ENCODE measurements around the gene RNF113B. TPM values are rescaled to one million over a fixed set of nuclear protein-coding genes. Genes with fewer than 3 reads are reported as not detected.

The RNF113B gene
- polyA plus RNA-seq, 12 donors, result not detected

GRCh38 chr13:98174307-98174706 is 2.8 kb downstream of the RNF113B start:
- DNase-seq, result no peak

DNA sequence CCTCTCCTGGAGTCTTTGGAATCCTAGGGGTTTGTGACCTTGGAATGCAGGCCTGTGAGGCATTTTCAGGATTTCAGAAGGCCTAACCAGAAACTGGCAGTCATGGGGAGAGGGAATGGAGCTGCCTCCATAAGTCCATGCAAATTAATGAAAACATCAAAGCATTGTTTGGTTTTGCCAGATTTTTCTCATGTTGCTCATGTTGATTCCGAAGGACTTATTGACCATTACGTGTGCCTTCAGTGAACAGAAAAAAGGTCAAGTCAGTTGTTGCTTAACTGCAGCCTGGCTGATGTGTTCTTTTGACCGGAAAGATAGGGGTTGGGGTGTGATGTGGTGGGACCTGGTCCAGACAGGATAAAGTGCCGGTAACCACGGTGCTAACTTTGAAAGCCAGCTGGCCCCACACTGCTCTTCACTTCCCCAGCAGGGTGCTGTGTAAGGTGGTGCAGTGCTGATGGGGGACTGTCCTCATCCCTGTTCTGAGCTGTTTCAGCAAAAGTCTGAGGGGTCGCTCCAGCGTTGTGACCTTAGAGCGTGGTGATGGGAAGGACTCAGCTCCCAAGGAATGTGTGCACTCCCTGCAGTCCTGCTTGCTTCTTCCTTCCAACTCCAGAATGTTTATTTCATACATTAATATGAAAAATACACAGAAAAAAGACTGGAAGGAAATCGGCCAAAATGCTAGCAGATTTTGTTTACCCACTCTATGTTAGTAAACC is 3.5 kb downstream of the RNF113B start:
- no peak for DNase-seq

DNA sequence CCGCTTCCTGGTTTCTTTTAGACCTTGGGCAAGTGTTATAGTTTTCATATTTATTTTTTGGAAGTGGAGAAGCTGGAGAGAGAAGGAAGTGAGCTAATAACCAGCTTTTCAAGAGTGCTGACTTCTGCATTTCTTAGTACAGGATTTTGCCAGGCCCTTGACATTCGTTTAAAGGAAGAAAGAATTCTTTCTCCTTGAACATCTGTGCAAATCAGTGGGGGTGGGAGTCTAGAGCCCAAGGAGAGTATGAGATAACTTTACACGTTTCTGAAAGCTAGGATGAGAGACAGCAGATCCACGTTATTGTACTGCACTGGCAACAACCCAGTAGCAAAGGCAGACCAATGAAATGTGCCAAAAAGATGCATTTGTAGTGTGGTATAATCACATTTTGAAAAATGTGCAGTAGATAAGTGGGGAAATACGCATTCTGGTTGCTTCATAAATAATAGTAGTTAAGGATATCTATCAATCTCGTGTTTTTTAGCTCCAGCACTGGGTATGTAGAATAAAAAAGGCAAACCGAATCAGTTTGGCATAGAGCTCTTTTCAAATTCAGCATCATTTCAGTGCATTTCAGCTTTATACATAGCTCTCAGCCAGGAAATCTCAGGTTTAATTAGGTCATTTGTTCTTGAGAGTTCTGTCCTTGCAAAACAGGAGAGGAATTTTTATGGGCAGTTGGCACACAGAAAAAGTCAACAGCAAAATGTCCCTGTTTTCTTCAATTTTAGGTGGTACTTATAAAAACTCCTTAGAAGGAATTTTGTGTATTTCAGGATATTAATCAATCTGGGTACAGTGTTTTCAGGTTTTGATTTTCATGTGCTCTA is 4.3 kb downstream of the RNF113B start:
- no peak for DNase-seq

DNA sequence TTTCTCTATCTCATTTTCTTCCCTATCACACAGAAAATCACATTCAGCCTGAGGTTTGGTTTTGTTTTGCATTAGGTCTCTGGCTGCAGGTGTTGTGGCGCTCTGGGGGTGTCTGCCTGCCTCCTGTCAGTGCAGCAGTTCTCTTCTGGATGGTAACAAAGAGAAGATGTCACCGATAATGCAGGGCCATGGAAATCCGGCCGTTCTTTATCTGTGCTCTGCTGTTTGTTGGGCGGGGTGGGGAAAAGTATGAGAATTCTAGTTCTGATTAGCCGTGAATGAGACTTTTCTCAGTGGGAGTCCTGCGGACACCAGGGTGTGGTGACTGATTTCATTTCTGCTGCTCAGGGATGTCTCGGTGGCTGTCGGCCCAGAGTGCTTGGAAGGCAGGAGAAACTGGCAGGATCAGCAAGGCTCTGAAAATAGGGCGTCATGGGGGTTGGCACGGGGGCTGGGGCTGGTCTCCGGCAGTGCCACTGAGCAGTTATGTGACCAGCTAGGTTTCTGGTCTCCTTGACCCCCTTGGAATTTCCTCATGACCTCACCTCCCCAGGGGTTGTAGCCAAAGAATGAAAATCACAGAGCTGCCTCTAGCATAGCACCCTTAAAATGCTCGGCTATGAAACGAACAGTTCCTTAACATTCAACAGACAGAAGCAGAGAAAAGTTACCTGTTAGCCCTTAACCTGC is 5.0 kb downstream of the RNF113B start:
- no peak for DNase-seq

GRCh38 chr13:98169331-98169730 is 7.7 kb downstream of the RNF113B start:
- DNase-seq, result no peak

GRCh38 chr13:98162935-98163334 is 14.1 kb downstream of the RNF113B start:
- no peak for DNase-seq

DNA sequence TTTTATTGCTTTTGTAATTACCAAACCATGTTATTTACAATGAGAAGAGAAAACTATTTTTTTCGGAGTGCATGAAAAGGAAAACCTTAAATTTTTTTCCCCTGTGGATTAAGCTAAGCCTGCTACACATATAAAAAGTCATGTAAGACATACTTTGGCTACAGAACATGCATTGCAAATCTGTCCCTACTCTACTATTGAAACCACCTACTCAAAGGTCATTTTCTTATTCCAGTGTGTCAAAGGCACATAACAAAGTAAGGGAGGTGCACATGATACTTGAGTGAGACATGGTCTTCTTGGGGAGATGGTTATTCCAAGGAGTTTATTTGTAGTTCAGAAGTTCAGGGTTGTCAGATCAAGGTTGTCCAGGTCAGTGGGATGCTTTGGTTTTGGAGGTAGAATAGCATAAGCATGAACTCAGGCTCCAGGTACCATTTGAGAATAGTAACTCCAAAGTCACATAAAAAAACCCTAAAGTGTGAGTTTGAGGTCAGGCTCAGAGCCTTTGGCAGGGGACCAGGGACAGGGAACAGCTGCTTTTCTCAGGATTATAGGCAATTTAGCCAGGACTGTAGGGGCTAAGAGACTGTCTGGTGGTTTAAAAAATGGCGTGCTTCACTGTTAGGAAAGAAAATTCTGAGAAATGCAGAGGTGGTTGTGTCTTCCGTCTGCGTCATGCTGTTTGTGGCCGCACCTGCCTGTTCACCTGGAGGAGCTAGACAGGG is 18.7 kb downstream of the RNF113B start:
- DNase-seq, result no peak

DNA sequence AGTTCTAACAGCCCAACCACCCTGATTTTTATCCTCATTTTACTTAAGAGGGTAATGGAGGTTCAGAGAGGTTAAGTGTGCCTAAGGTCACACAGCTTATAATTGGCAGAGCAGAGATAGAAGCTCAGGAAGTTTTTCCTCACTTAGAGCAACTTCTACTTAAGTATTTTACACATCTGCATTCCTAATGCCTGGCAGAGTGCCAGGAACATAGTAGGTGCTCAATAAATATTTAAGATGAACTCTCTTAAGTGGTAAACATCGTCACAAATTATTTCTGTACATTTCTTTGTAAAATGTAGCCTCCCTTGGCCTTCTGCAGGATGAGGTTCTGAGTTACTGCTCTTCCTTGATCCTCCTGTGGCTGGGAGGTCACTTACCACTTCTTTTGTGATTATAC is 19.5 kb downstream of the RNF113B start:
- DNase-seq, result no peak

- no peak for DNase-seq
Observed at GRCh38 chr13:98157188-98157587, 19.9 kb downstream of the RNF113B start.

GRCh38 chr13:98156259-98156658 is 20.8 kb downstream of the RNF113B start:
- DNase-seq, result no peak

- DNase-seq, result no peak
Observed at GRCh38 chr13:98155475-98156109, 21.5 kb downstream of the RNF113B start.

DNA sequence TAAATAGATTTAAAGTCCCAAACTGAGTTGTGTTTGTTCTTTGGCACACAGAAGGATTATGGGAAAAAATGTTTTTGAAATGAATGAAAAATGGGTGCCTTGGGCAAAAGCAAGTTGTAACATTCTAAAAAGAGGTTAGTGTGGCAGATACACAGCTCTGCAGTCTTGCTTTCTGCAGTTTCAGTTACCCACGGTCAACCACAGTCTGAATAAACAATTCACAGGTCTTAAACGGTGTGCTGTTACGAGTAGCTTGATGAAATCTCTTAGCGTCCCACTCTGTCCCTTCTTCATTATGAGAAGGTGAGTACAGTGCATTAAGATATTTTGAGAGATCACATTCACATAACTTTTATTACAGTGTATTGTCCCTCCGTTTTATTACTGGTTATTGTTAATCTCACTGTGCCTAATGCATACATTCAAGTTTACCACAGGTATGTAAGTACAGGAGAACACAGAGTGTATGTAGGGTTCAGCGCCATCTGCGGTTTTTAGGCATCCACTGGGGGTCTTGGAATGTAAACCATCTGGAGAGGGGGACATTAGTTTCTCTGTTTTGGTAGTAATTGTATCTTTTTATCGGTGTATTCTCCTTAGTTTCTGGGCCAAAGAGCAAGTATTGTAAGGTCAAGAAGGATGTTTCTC is 26.1 kb downstream of the RNF113B start:
- no peak for DNase-seq

- DNase-seq, result no peak
Observed at GRCh38 chr13:98147521-98147920, 29.5 kb downstream of the RNF113B start.

GRCh38 chr13:98144801-98145350 is 32.2 kb downstream of the RNF113B start:
- no peak for DNase-seq

- peak; percentile 51 for DNase-seq
Observed at GRCh38 chr13:98144027-98144741, 32.9 kb downstream of the RNF113B start.

DNA sequence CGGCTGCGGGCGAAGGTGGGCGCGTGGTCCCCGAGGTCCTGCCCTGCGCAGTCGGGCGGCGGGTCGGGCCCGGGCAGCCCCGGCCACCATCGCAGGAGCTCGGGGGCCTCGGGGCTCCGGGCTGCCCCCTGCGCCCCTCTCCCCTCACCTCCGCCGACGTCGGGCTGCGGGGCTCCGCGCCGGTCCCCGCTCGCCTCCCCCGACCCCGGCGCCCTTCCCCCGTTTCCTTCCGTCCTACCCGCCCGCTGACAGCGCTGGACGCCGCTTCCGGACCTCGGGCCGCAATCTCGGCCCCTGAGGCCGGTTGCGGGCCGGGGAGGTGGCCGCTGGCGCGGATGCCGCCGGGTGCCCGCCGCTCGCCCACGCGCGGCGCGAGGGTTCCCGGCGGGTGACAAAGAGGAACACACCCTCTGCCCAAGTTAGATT is 33.5 kb downstream of the RNF113B start:
- DNase-seq, result no peak

GRCh38 chr13:98143157-98143553 is 33.9 kb downstream of the RNF113B start:
- DNase-seq, result peak; percentile 35

- DNase-seq, result peak; percentile 57
Observed at GRCh38 chr13:98142380-98143156, 34.5 kb downstream of the RNF113B start, which contains the start of gene FARP1. TSS of gene FARP1 (plus strand) at chr13:98143094. CDS start at chr13:98213243, 70,149 bp downstream.

All from muscle of arm (tissue), 12 donors.